GM04503 (cell line): ENCODE results near the gene KCNIP3.
"Not testable (repeated sequence)": the region's sequence is repeated elsewhere in the genome, so short reads cannot be mapped to it uniquely, and the experiment has no call there.

Experiments used
- DNase-seq: peaks from one replicate; pipeline ENCODE4 v3.0.0-alpha.2; 2012; ENCODE audit warnings: low read depth

KCNIP3 gene

DNA sequence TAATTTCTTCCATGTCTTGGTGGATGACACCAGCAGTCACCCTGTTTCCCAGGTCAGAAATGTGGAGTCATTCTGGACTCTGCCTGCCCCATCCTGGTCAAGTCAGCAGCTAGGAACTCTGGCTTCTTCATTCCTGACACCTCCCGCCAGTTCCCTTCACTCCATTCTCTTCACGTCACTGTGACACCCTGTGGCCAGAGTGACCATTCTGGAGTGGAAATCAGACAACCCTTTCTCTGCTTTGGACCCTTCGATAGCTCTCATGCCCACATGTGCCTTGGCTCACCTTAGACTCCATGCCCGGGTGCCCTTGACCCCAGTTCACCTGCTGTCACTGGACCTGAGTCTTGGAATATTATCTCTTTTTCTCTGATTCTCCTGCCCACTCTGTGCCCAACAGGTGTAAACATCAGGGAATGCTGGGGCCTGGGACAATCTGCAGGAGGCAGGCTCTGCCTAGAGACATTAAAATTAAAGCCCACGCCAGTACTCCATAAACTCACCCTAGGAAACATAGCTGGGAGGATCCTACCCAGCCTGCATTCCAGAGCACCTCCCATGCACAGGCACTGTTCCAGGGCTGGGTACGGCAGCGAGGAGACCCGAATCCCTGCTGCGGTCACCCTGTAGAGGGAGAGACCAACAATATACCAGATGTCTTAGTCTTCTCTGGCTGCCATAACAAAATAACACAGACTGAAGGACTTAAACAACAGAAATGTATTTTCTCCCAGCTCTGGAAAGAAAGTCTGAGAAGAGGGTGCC, 64.3 kb downstream of the KCNIP3 start:
- DNase-seq, result no peak

DNA sequence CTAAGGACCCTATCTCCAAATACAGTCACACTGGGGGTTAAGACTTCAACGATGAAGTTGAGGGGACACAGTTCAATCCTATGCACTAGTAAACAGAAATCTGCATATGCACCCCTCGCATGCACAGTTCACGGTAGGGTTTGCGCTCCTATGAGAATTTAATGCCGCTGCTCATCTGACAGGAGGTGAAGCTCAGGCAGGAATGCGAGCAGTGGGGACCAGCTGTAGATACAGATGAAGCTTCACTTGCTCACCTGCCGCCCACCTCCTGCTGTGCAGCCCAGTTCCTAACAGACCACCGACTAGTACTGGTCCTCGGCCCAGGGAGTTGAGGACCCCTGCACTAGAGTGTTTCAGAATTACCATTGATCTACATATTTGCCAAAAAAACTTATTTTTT, 65.3 kb downstream of the KCNIP3 start:
- DNase-seq, result no peak

DNA sequence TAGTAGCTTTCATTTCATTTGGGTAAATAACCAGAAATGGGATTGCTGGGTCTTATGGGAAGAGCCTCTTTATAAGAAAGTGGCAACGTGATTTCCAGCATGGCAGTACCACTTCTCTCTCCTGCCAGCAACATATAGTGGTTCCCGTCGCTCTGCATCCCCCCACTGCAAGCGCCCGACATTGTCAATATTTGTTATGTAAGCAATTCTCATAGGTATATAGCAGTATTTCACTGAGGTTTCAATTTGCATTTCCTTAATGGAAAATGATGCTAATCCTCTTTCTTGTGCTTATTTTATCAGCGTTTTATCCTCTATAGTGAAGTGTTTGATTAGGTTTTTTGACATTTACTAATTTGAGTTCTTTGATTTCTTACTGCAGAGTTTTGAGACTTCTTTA, 69.4 kb downstream of the KCNIP3 start:
- DNase-seq, result no peak

DNA sequence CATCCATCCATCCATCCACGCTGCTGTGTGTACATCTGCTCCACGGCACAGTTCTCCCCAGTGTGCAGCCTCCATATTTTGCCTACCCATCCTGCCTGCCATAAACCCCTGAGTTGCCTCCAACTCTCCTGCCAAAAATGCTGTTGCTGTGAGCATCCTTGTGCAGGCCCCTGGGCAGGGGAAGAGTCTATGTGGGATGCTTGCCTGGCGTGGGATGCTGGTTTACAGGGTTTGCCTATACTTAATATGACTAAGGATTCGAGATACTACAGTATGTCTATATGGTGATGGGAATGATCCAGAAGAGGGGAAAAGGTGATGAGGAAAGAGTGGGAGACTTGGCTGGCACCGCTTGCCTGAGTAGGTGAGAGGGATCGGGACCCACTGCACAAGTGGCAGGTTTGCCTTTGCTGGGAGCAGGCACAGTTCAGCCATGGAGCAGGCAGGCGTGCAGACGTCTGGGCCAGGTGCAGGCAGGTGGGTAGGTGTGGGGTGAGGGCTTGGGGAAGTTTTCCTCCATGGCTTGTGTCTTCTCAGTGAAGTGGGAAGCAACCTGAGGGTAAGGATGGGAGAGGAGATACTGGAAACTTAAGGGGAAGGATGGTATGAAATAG, 75.2 kb downstream of the KCNIP3 start:
- DNase-seq, result no peak

DNA sequence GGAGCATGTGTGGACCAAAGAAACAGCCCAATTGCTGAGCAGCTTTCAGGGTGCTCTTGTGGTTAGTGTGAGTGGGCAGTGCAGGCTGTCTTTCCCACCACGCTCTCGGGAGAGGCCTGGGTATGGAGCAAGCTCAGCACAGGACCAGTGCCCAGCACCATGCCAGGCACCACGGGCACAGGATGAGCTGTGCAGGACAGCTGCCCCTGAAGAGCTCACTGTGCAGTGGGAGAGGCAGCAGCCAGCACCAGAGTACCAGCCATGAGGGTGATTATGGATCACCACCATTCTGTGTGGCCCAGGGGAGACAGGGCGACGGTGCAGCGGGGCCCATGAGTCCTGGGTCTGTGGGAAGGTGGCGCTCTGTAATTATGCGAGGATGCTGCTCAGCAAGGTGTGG, 75.7 kb downstream of the KCNIP3 start:
- DNase-seq, result no peak

DNA sequence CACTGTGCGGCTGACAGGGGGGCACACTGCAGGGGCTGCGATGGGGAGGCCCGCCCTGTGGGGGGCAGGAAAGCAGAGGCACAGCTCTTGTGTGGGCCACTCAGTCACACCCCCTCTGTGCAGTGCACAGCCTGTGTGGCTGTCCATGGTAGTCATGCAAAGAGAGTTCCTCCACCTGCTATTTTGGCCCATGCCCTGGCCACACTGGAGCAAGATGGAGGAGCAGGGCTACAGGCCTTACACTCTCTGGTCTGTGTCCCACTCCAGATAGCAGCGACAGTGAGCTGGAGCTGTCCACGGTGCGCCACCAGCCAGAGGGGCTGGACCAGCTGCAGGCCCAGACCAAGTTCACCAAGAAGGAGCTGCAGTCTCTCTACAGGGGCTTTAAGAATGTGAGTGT, 76.9 kb downstream of the KCNIP3 start:
- DNase-seq, result no peak

DNA sequence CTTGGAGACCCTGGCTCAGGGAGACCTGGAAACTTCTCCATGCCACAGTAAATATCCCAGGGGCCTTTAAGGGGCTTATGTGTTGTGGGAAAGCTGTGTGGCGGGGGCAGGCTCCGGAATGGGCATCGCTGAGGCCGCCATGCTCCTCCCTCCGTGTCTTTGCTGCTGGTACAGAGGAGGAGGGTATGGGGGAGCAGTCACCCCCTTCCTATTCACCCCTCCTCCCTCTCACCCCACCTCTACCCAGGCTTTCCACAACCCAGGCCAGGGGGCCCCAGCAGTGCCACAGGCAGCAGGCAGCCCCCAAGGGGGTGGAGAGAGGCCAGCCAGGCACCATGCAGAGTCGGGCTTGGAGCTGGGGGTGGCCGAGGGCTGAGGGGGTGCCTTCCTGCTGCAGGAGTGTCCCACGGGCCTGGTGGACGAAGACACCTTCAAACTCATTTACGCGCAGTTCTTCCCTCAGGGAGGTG, 77.3 kb downstream of the KCNIP3 start:
- no peak for DNase-seq

DNA sequence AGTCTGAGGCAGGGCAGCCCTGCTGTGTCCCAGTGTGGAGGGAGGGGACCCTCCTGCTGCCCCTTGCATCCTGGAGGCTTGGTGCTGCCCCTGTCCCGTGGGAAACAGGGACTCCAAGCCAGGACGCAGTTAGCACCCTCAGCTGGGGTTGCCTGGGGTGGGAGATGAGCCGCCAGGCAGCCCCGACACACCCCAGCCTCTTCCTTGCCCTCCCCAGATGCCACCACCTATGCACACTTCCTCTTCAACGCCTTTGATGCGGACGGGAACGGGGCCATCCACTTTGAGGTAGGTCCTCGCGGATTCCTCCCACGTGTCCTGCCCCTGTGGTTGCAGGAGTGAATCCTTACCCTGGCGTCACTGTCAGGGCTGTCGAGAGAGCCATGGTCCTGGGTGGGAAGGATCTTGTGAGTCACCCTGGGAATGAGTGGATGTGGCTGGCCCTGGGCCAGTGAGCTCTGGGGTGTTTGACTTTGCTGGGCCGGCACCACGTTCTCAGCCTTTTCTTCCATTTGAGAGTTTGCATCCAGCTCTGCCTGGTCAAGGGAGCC, 77.8 kb downstream of the KCNIP3 start:
- no peak for DNase-seq

DNA sequence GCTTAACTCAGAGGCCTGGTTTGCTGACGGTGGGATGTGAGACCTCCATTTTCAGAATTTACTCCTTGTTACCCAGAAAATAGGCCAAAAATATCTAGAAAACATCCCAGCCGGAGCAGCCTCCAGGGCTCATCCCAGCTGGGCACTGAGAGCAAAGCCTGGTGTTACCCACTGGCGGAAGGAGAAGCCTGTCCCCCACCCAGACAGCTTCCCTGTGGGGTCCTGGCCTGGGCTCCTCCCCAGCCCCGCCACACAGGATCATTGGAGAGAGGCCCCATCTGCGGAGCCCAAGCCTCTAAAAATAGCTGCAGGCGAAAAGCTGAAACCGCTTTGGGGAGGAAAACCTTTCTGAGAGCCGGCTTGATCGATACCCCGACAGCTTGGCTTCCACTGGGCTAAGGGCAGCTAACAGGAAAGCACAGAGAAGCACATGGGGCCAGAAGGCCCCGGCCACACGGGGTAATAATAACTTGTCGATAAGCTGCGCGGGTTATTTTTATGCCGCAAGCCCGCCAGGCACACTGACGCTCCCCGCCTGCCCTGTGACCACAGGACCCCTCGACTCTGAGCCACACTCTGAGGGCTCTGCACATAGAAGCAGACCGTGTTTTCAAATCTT, 78.5 kb downstream of the KCNIP3 start:
- DNase-seq, result no peak

DNA sequence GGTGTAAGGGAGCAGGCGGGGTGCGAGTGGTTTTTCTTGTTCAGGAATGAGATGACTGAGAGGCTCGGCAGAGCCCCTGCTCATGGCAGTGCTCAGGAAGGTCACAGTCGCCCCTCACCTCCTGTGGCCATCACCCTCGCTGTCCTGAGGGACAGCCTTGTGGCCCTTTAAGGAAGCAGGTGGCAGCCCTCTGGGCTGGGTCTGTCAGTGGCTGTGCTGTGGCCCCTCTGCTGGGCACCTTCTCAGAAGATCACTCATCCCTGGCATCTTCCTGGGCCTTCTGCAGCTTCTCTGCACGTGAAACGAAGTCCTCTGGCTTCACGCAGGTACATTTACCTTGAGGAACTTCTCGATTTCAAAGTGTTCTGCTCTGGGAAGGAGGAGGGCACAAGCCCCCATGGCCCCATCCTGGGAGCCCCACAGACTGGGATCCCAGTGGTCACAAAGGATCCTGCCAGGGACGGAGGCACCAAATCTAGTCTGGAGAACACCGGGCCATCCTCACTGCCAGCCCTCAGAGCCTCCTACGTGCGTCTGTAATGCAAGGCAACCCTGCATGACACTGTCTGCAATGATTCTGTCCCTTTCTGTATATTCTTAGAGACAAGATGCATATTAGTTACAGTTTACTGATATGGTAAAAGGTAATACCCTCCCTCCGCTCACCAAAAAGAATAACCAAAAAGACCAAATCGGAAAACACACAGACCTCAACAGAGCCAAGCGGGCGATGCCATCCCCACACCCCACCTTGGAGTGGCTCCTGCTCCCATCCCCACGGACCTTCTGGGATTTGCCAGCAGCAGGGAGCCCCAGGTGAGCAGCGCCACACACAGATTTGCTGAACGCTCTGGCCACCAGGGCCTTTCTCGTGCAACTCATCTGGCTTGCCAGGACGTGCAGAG, 79.4 kb downstream of the KCNIP3 start:
- no peak for DNase-seq

DNA sequence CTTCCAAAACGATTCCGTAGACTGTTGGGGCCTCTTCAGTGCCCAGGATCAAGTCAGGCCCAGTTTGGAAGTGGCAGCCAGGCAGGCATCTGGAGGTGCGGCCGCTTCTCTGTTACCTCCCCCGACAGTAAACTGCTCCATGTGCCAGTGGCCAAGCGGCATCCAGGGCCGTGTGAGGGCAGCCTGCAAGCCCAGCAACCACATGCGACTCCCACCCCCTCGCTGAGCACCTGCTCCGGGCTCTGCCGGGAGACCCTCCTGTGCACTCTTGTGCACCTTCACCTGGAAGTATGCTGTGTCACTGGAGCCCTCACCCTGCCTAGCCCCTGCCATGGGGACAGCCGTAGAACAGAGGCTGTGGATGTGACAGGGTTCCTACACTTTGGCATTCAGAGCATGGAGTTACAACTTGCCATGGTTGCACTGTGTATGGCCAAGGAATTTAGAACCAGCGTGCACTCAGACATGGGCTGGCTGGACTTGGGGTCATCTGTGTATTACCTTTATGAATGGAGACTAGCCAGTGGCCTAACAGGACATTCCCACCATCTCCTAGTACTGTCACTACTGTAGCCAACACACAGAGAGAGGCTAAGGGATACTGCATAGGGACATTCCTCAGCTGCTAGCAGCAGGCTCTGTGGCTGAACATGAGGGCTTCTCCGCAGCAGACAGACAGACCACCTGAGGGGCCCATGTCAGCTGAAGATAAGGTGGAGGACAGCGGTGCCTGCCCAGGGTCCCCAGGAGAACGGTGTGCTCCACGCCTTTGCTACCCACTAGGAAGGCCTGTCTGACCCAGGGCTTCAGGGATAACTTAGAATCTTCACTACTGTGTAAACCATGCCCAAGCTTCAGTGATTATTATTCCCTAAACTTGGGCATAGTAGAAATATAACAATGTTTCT, 80.3 kb downstream of the KCNIP3 start:
- no peak for DNase-seq

DNA sequence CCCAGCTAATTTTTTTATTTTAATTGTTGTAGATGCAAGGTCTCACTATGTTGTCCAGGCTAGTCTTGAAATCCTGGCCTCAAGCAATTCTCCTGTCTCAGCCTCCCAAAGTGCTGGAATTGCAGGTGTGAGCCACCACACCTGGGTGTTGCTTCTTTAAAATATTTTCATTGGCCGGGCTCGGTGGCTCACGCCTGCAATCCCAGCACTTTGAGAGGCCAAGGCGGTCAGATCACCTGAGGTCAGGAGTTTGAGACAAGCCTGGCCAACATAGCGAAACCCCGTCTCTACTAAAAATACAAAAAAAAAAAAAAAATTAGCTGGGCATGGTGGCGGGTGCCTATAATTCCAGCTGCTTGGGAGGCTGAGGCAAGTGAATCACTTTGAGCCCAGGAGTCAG, 81.1 kb downstream of the KCNIP3 start:
- DNase-seq, result not testable (repeated sequence)

DNA sequence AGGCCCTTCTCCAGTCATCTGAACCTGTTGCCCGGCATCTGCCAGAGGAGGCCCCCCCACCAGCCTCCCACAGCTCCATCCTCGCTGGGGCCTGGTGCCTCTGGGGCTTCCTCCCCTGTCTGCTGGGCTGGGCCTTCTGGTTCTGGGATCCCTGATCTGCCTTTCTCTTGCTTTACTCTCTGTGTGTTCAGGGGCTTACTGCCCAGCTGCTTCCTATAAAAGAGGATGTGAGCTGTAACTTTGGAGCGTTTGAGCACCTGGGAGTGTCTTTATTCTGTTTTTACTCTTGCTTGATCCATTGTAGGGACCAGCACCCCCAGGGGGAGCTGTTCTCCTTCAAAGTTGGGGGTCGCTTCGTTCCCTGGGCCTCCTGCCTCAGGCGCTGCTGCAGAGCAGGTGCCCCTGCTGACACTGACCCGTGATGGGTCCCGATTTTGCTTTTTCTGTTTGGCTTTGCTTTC, 82.3 kb downstream of the KCNIP3 start:
- DNase-seq, result no peak

DNA sequence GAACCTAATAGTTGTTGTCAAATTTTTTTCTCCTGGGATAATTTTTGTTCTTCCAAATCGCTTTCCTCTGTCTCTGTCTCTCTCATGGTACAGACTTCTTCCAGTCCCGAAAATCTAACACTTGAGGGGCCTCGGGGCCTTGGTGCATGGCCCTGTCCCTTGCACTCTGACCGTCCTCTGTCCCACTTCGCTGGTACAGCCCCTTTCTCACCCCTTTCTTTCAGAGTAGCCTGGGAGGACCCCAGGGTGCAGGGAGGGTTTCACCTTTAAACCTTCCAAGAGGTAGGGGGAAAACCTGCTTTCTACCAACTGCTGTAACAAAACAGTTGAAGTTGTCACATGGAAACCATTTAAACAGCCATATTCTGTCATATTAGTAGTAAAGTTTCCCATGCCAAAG, 83.1 kb downstream of the KCNIP3 start:
- no peak for DNase-seq

DNA sequence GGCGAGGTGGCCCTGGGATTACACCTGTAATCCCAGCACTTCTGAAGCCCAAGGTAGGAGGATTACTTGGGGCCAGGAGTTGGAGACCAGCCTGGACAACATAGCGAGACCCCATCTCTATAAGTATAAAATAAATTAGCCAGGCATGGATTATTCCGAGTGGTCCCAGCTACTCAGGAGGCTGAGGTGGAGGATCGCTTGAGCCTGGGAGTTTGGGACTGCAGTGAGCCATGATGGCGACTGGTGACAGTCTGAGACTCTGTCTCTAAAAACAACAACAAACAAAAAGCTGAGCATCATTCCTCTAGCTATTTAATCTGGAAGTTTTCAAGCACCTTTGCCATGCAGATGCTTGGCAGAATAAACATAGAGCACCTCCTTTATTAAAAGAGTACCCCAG, 83.6 kb downstream of the KCNIP3 start:
- DNase-seq, result no peak

DNA sequence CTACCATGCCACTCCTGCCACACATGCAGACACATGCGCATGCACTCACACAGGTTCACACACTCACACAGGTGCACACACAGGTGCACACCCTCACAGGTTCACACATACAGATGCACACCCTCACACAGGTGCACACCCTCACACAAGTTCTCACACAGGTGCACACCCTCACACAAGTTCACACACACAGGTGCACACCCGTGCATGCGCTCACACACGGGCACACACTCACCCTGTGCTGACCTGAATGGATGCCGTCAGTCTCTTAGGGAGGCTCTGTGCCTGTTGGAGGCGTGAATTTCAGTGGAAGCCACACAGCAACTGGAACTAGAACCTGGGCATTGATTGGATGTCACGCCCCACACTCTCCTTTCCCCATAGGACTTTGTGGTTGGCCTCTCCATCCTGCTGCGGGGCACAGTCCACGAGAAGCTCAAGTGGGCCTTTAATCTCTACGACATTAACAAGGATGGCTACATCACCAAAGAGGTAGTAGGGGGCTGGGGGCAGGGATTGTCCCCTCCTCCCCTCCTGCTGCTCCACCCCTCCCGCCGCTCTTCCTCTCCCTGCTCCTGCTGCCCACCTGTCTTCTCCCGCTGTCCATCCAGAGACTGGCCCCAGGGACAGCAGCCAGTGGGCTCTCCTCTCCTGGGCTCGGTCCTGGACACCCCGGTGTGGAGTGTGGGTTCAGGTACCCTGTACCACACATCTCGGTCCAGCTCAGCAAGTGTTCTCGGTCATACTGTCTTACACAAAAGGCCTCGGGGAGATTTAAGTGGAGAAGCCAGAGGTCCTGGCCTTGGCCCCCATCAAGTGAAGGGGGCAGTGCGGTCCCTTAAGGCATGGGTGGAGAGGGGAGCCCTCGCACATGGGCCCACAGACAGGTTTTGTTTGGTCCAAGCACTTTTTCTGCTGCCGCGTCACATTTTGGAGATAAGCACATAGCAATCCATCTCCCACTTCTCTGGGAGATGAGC, 84.4 kb downstream of the KCNIP3 start:
- no peak for DNase-seq

DNA sequence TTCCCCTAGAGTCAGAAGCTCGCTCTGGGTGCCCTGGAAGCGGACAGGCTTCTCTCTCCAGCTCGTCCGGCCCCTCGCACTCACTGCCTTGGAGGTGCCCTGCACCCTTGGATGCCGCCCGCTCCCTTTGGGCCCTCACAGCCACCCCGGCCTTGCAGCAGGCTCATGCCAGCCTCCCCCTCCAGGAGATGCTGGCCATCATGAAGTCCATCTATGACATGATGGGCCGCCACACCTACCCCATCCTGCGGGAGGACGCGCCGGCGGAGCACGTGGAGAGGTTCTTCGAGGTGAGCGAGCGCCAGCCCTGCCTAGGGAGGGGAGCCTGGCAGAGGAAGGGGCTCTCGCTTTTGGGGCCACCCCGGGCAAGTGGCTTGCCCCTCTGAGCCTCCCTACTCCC, 85.0 kb downstream of the KCNIP3 start:
- no peak for DNase-seq

DNA sequence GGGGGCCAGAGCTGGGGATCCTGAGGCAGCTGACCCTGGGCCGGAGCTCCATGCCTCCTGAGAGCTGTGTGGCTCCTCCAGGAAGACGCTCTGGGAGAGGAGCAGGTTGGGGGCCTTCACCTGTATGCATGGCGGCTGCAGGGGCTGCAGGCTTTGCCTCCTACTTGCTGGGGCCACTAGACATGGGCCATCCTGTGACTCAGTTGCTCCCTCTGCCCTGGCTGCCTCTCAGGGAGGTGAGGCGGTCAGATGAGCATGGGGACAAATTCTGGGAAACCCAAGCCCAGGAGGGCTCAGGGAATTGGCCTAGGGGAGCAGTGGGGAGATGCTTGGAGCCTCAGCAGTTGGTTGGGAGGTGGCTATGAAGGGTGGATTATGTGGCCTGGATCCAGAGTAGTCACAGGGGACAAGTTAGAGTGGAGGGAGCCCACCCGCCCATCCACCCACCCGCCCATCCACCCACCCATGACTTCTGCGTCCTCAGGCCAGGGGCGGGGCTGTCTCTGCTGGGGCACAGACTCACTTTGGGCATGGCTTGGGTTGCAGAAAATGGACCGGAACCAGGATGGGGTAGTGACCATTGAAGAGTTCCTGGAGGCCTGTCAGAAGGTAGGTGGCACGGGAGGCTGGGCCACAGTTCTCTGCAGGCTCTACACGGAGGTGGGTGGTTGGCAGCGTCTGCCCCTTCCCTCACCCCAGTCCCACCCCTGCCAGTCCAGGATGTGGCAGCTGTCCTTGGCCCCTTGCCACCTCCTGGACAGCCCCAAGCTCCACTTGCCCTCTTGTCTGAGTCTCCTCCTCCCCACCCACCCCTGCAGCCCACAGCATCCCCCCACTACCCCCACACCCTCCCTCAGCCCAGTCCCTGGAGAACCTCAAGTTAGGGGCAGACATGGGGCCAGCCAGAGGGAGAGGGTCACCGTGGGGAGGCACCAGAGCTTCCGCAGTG, 85.8 kb downstream of the KCNIP3 start:
- no peak for DNase-seq

DNA sequence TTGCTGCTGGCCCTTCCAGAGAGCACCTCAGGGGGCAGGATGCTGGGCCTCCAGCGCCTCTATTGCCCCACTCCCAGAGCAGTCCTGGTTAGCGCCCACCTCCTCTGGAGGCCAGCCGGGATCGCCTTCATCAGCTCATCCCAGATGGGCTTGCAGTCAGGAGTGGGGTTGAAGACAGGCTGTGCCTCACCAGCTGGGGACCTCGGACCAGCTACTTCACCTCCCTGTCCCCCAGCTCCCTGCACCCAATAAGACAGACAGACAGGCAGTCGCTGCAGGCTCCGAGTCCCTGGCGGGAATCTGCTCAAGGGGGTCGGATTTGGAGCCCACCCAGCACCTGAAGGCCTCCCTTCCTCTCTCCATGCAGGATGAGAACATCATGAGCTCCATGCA, 86.5 kb downstream of the KCNIP3 start:
- no peak for DNase-seq
